Vagina (tissue), 2 donors: ENCODE results near the gene MDC1.

Source experiments
- POLR2A ChIP-seq, 2 donors: fragments of 450-650 bp; IDR thresholded peaks; one replicate each; pipeline ENCODE4 v1.6.1; 2017; ENCODE audit warnings: antibody characterized with exemption in 2 of 2, mild to moderate bottlenecking in 2 of 2, moderate library complexity in 2 of 2
- POLR2AphosphoS5 ChIP-seq, 2 donors: sonication (generic); formaldehyde crosslinking; IDR thresholded peaks; one replicate each; pipeline ENCODE4 v1.9.0; 2017; ENCODE audit warnings: antibody characterized with exemption in 2 of 2, mild to moderate bottlenecking in 2 of 2, low read depth in 1 of 2; ENCODE audit not compliant: insufficient read depth in 1 of 2
- TF ChIP-seq, protein P1 (sequence below), 3 experiments: fragments of 450-650 bp in 2 of 3; fragments of 200-600 bp in 1 of 3; sonication (generic) in 1 of 3; IDR thresholded peaks; one replicate each; pipeline ENCODE4 v1.5.1; 2017 to 2019; ENCODE audit warnings: antibody characterized with exemption in 3 of 3, mild to moderate bottlenecking in 2 of 3, moderate library complexity in 2 of 3

GRCh38 chr6:30683980-30684338 lies 33.1 kb downstream of the MDC1 start:
- TF ChIP-seq, protein P1, sequence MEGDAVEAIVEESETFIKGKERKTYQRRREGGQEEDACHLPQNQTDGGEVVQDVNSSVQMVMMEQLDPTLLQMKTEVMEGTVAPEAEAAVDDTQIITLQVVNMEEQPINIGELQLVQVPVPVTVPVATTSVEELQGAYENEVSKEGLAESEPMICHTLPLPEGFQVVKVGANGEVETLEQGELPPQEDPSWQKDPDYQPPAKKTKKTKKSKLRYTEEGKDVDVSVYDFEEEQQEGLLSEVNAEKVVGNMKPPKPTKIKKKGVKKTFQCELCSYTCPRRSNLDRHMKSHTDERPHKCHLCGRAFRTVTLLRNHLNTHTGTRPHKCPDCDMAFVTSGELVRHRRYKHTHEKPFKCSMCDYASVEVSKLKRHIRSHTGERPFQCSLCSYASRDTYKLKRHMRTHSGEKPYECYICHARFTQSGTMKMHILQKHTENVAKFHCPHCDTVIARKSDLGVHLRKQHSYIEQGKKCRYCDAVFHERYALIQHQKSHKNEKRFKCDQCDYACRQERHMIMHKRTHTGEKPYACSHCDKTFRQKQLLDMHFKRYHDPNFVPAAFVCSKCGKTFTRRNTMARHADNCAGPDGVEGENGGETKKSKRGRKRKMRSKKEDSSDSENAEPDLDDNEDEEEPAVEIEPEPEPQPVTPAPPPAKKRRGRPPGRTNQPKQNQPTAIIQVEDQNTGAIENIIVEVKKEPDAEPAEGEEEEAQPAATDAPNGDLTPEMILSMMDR (IDR thresholded peaks at IDR 0.05), result no peak
- TF ChIP-seq POLR2A (IDR thresholded peaks at IDR 0.05), result no peak
- no peak for TF ChIP-seq POLR2AphosphoS5 (IDR thresholded peaks at IDR 0.05; ENCODE audit: insufficient read depth in 1 of 2, low read depth in 1 of 2)
